ENCODE measurements around the gene PARK7. TPM values are rescaled to one million over a fixed set of nuclear protein-coding genes. Genes with fewer than 3 reads are reported as not detected.
A peak's percentile ranks its signal among the peaks of the same experiment; 100 is the strongest.

Gene PARK7
- total RNA-seq, 4 donors from 2014 or later = 91.7 to 176 (median 166) TPM

- Histone ChIP-seq H3K9me3 (no peaks in the 10 kb centered on the region), H3K27me3 (no peaks in the 10 kb centered on the region), H3K36me3 (no peaks in the 10 kb centered on the region), H3K4me3 (no peak overlapping the region), H3K4me1 (peaks cover 0 to 9% of the 10 kb centered on the region in 2 donors), H3K27ac (peak overlapping the region; percentile 94 to 100)
- intact Hi-C loops (cut with DNase I; ENCODE audit: low total_unique reads) = loop anchor here (5.0 kb wide), 1 partner anchor 289 kb away; the partner anchor contains the start of gene SLC45A1
- TF ChIP-seq POLR2A (IDR thresholded peaks at IDR 0.05) (no peak), CTCF (IDR thresholded peaks at IDR 0.05) (no peak)
- DNase-seq = no peak
Measured at GRCh38 chr1:8027748-8028570, 66.4 kb downstream of the PARK7 start.

DNA sequence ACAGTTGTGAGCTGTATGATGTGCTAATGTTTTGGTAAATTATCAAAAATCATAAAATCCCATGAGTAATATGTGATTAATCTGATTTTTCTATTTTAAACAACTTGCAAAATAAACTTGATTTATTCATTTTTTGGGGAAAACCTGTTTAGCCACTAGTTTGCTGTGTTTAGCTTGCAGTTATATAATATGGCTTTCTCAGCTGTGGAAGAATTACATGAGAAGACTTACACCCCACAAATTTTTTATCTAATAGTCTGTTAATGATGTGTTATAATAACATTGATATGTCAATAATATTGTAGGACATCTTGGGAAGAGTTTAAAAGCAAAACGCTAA, 67.0 kb downstream of the PARK7 start:
- Histone ChIP-seq H3K27ac (peak overlapping the region; percentile 94 to 100), H3K36me3 (no peaks in the 10 kb centered on the region), H3K4me1 (peaks cover 0 to 9% of the 10 kb centered on the region in 2 donors), H3K4me3 (no peak overlapping the region), H3K9me3 (no peaks in the 10 kb centered on the region), H3K27me3 (no peaks in the 10 kb centered on the region)
- TF ChIP-seq POLR2A (IDR thresholded peaks at IDR 0.05) = no peak
- no peak for TF ChIP-seq CTCF (IDR thresholded peaks at IDR 0.05)
- intact Hi-C loops (cut with DNase I; ENCODE audit: low total_unique reads) = loop anchor here (5.0 kb wide), 1 partner anchor 289 kb away; the partner anchor contains the start of gene SLC45A1
- DNase-seq = no peak

- peaks cover 0 to 9% of the 10 kb centered on the region in 2 donors for H3K4me1 ChIP-seq
- H3K27ac ChIP-seq = no peak overlapping the region
- no peaks in the 10 kb centered on the region for H3K27me3 ChIP-seq
- no peaks in the 10 kb centered on the region for H3K36me3 ChIP-seq
- intact Hi-C loops (cut with DNase I; ENCODE audit: low total_unique reads) = no loop called here
- no peaks in the 10 kb centered on the region for H3K9me3 ChIP-seq
- H3K4me3 ChIP-seq = no peak overlapping the region
- no peak for DNase-seq
- peak; percentile 58 to 86 (median 77) for TF ChIP-seq CTCF (IDR thresholded peaks at IDR 0.05)
- TF ChIP-seq POLR2A (IDR thresholded peaks at IDR 0.05) = no peak
Measured at GRCh38 chr1:8031176-8031785, 69.8 kb downstream of the PARK7 start.

- intact Hi-C loops (cut with DNase I; ENCODE audit: low total_unique reads) = no loop called here
- Histone ChIP-seq H3K27me3 (no peaks in the 10 kb centered on the region), H3K4me1 (peaks cover 0 to 9% of the 10 kb centered on the region in 2 donors), H3K36me3 (no peaks in the 10 kb centered on the region), H3K9me3 (no peaks in the 10 kb centered on the region), H3K27ac (no peak overlapping the region), H3K4me3 (no peak overlapping the region)
- DNase-seq = no peak
- no peak for TF ChIP-seq POLR2A (IDR thresholded peaks at IDR 0.05)
- no peak for TF ChIP-seq CTCF (IDR thresholded peaks at IDR 0.05)
Measured at GRCh38 chr1:8032366-8032910, 70.9 kb downstream of the PARK7 start.

DNA sequence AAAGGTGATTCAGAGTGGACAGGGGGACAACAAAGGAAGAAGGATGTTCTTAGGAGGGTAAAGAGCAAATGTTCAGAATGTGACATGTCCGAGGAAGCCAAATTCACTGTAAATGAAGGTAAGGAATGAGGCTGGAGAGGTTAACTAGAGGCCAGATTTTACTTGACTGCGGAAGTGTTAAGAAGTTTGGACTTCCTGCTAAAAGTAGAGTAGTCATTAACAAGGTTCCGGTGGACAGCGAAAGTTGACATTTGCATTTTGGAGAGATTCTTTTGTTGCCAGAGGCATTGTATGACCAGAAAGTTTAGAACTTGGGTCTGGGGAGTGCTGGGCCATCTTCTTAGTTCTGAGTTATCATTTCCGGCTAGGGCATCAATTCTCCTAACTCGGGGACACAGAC, 71.8 kb downstream of the PARK7 start:
- intact Hi-C loops (cut with DNase I; ENCODE audit: low total_unique reads) = no loop called here
- no peak for TF ChIP-seq POLR2A (IDR thresholded peaks at IDR 0.05)
- no peak for TF ChIP-seq CTCF (IDR thresholded peaks at IDR 0.05)
- H3K4me1 ChIP-seq = peaks cover 0 to 9% of the 10 kb centered on the region in 2 donors
- H3K4me3 ChIP-seq = no peak overlapping the region
- no peak for DNase-seq
- H3K9me3 ChIP-seq = no peaks in the 10 kb centered on the region
- H3K36me3 ChIP-seq = no peaks in the 10 kb centered on the region
- no peaks in the 10 kb centered on the region for H3K27me3 ChIP-seq
- H3K27ac ChIP-seq = no peak overlapping the region

All from uterus (tissue), 4 donors.